Right lobe of liver (tissue), 4 donors: ENCODE measurements around the gene PAPLN.

Experiments used
- POLR2A ChIP-seq: fragments of 450-650 bp; IDR thresholded peaks from one replicate; pipeline ENCODE4 v1.6.1; 2017; ENCODE audit warnings: antibody characterized with exemption, mild to moderate bottlenecking
- TF ChIP-seq, protein P1 (sequence below), 4 donors: fragments of 200-600 bp in 3 of 4; fragments of 450-650 bp in 1 of 4; IDR thresholded peaks; one replicate each; pipeline versions ENCODE4 v1.5.1 to v1.8.0; 2016 to 2022; ENCODE audit warnings: antibody characterized with exemption in 4 of 4, mild to moderate bottlenecking in 2 of 4
- donor health status: DM: no; HTN: no; CAD: no.
- donor health status: DM: no; HTN: no; CAD: no.
- donor health status: DM: no; HTN: yes; CAD: no.

- TF ChIP-seq, protein P1, sequence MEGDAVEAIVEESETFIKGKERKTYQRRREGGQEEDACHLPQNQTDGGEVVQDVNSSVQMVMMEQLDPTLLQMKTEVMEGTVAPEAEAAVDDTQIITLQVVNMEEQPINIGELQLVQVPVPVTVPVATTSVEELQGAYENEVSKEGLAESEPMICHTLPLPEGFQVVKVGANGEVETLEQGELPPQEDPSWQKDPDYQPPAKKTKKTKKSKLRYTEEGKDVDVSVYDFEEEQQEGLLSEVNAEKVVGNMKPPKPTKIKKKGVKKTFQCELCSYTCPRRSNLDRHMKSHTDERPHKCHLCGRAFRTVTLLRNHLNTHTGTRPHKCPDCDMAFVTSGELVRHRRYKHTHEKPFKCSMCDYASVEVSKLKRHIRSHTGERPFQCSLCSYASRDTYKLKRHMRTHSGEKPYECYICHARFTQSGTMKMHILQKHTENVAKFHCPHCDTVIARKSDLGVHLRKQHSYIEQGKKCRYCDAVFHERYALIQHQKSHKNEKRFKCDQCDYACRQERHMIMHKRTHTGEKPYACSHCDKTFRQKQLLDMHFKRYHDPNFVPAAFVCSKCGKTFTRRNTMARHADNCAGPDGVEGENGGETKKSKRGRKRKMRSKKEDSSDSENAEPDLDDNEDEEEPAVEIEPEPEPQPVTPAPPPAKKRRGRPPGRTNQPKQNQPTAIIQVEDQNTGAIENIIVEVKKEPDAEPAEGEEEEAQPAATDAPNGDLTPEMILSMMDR (IDR thresholded peaks at IDR 0.05), result no peak
- TF ChIP-seq POLR2A, result no peak
Measured at GRCh38 chr14:73305499-73305898, 68.2 kb downstream of the PAPLN start.
